ENCODE data around the gene GPS2. TPM values are rescaled to one million over a fixed set of nuclear protein-coding genes. Genes with fewer than 3 reads are reported as not detected.

Gene GPS2
- total RNA-seq, 1 donor from 2014 or later, result 20.5 TPM

GRCh38 chr17:7357381-7357780 lies 42.2 kb upstream of the GPS2 start:
- Histone ChIP-seq H3K27me3 (no peaks in the 10 kb centered on the region), H3K9ac (no peak overlapping the region), H3K4me1 (no peaks in the 10 kb centered on the region), H3K79me2 (ENCODE audit: low read depth) (no peaks in the 10 kb centered on the region), H2AFZ (replicated peaks) (no peak overlapping the region), H4K20me1 (ENCODE audit: low read depth) (no peaks in the 10 kb centered on the region), H3K27ac (no peak overlapping the region), H3F3A (ENCODE audit: low read depth) (peaks cover 8% of the 10 kb centered on the region), H3K9me3 (ENCODE audit: low read depth) (no peaks in the 10 kb centered on the region), H3K4me2 (no peak overlapping the region), H3K4me3 (no peak overlapping the region), H3K36me3 (no peaks in the 10 kb centered on the region)
- peaks cover 6% of the 10 kb centered on the region for H3K27me3 Mint-ChIP-seq (ENCODE audit: insufficient read depth, low read depth)
- TF ChIP-seq EZH2phosphoT487 (IDR thresholded peaks at IDR 0.05) (no peak), EZH2 (IDR thresholded peaks at IDR 0.05) (no peak), CTCF (IDR thresholded peaks at IDR 0.05) (no peak)
- no peak overlapping the region for H3K4me3 Mint-ChIP-seq
- DNase-seq (ENCODE audit: low spot score), result no peak
- no peaks in the 10 kb centered on the region for H3K9me3 Mint-ChIP-seq
- H3K4me1 Mint-ChIP-seq, result peaks cover 35% of the 10 kb centered on the region
- no peaks in the 10 kb centered on the region for H3K36me3 Mint-ChIP-seq
- no peak overlapping the region for H3K27ac Mint-ChIP-seq

- TF ChIP-seq EZH2phosphoT487 (IDR thresholded peaks at IDR 0.05), result no peak
- no peak for TF ChIP-seq CTCF (IDR thresholded peaks at IDR 0.05)
- TF ChIP-seq EZH2 (IDR thresholded peaks at IDR 0.05), result no peak
- no peaks in the 10 kb centered on the region for H3K9me3 Mint-ChIP-seq
- H3K27ac Mint-ChIP-seq, result no peak overlapping the region
- peak overlapping the region; percentile 51 for H3K4me2 ChIP-seq
- no peaks in the 10 kb centered on the region for H3K79me2 ChIP-seq (ENCODE audit: low read depth)
- peak overlapping the region; percentile 73 for H2AFZ ChIP-seq (replicated peaks)
- peaks cover 4% of the 10 kb centered on the region for H3K27me3 Mint-ChIP-seq (ENCODE audit: insufficient read depth, low read depth)
- no peak overlapping the region for H3K9ac ChIP-seq
- no peaks in the 10 kb centered on the region for H4K20me1 ChIP-seq (ENCODE audit: low read depth)
- H3K36me3 ChIP-seq, result no peaks in the 10 kb centered on the region
- DNase-seq (ENCODE audit: low spot score), result no peak
- H3K27me3 ChIP-seq, result no peaks in the 10 kb centered on the region
- H3K36me3 Mint-ChIP-seq, result no peaks in the 10 kb centered on the region
- peaks cover 36% of the 10 kb centered on the region for H3K4me1 Mint-ChIP-seq
- peaks cover 14% of the 10 kb centered on the region for H3F3A ChIP-seq (ENCODE audit: low read depth)
- no peaks in the 10 kb centered on the region for H3K4me1 ChIP-seq
- peak overlapping the region; percentile 41 for H3K4me3 Mint-ChIP-seq
- H3K9me3 ChIP-seq (ENCODE audit: low read depth), result no peaks in the 10 kb centered on the region
- H3K27ac ChIP-seq, result no peak overlapping the region
- no peak overlapping the region for H3K4me3 ChIP-seq
Measured at GRCh38 chr17:7356756-7357155, 41.6 kb upstream of the GPS2 start.

DNA sequence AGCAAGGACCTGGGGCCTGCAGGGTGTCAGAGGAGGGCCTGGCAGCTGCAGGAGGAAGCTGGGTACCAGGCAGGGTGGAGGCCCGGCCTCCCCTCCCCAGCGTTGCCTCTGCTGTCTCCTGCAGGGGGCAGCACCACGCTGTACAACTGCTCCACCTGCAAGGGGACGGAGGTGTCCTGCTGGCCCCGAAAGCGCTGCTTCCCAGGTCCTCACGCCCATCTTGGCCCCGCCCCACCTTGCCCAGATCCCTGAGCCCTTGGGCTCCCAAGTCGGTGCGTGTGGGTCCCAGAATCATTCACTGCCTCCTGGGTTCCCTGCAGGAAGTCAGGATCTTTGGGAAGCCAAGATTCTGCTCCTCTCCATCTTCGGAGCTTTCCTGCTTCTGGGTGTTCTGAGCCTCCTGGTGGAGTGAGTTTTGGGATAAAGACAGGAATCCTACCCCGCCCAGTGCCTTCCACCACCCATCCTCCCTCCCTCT lies 41.0 kb upstream of the GPS2 start:
- TF ChIP-seq EZH2 (IDR thresholded peaks at IDR 0.05) (no peak), EZH2phosphoT487 (IDR thresholded peaks at IDR 0.05) (no peak), CTCF (IDR thresholded peaks at IDR 0.05) (peak; percentile 92)
- Histone ChIP-seq H3F3A (ENCODE audit: low read depth) (peaks cover 21% of the 10 kb centered on the region), H3K9me3 (ENCODE audit: low read depth) (no peaks in the 10 kb centered on the region), H2AFZ (replicated peaks) (peak overlapping the region; percentile 73), H3K36me3 (no peaks in the 10 kb centered on the region), H3K4me3 (peak overlapping the region; percentile 4), H3K27ac (no peak overlapping the region), H3K27me3 (peaks cover 2% of the 10 kb centered on the region), H3K9ac (no peak overlapping the region), H3K4me2 (peak overlapping the region; percentile 51), H3K79me2 (ENCODE audit: low read depth) (no peaks in the 10 kb centered on the region), H3K4me1 (no peaks in the 10 kb centered on the region), H4K20me1 (ENCODE audit: low read depth) (no peaks in the 10 kb centered on the region)
- no peaks in the 10 kb centered on the region for H3K36me3 Mint-ChIP-seq
- H3K9me3 Mint-ChIP-seq, result no peaks in the 10 kb centered on the region
- no peak overlapping the region for H3K27ac Mint-ChIP-seq
- peaks cover 4% of the 10 kb centered on the region for H3K27me3 Mint-ChIP-seq (ENCODE audit: insufficient read depth, low read depth)
- H3K4me3 Mint-ChIP-seq, result no peak overlapping the region
- H3K4me1 Mint-ChIP-seq, result peaks cover 38% of the 10 kb centered on the region
- DNase-seq (ENCODE audit: low spot score), result peak; percentile 93
